HepG2 (cell line): ENCODE results near the gene VTN. TPM values are rescaled to one million over a fixed set of nuclear protein-coding genes. Genes with fewer than 3 reads are reported as not detected.

Source experiments
- ATF6 ChIP-seq: sonication (generic); formaldehyde crosslinking; conservative IDR thresholded peaks from 2 replicates; pipeline ENCODE4 v1.4.0; 2020; ENCODE audit warnings: missing genetic modification reagents
- CBX2 ChIP-seq, 2 experiments: fragments of 200-600 bp in 1 of 2; sonication (generic); formaldehyde crosslinking in 1 of 2; IDR thresholded peaks; 2 replicates each; pipeline versions ENCODE4 v1.7.0 to v1.8.1; 2018 to 2022; ENCODE audit warnings: low read depth in 2 of 2, low read length in 1 of 2, mild to moderate bottlenecking in 1 of 2, missing genetic modification reagents in 1 of 2
- HNRNPL ChIP-seq: fragments of 200-400 bp; formaldehyde crosslinking; IDR thresholded peaks from 2 replicates; pipeline ENCODE4 v1.6.1; 2017; ENCODE audit warnings: mild to moderate bottlenecking, low read depth, low read length
- NFAT5 ChIP-seq: sonication (generic); formaldehyde crosslinking; IDR thresholded peaks from 2 replicates; pipeline ENCODE4 v1.4.0; 2020; ENCODE audit warnings: missing genetic modification reagents
- RAD21 ChIP-seq: fragments of 450-650 bp; formaldehyde crosslinking; IDR thresholded peaks from 2 replicates; pipeline ENCODE4 v1.5.0; 2020; ENCODE audit warnings: mild to moderate bottlenecking
- RFX1 ChIP-seq: fragments of 450-650 bp; IDR thresholded peaks from 2 replicates; pipeline ENCODE4 v1.6.1; 2017
- RFXANK ChIP-seq: IDR thresholded peaks from 2 replicates; pipeline ENCODE4 v1.6.1; 2016
- SMYD3 ChIP-seq: sonication (generic); formaldehyde crosslinking; IDR thresholded peaks from 2 replicates; pipeline ENCODE4 v1.8.1; 2023; ENCODE audit warnings: mild to moderate bottlenecking, missing genetic modification reagents
- TAF15 ChIP-seq: fragments of 200-400 bp; formaldehyde crosslinking; IDR thresholded peaks from one replicate; pipeline ENCODE4 v1.6.1; 2018; ENCODE audit warnings: mild to moderate bottlenecking, low read depth, low read length; ENCODE audit not compliant: poor library complexity, severe bottlenecking
- ZEB1 ChIP-seq: IDR thresholded peaks from 2 replicates; pipeline ENCODE4 v1.6.1; 2012; ENCODE audit warnings: mild to moderate bottlenecking, low read depth, inconsistent platforms; ENCODE audit not compliant: insufficient replicate concordance
- ZNF446 ChIP-seq: sonication (generic); formaldehyde crosslinking; IDR thresholded peaks from 2 replicates; pipeline ENCODE4 v1.5.0; 2020; ENCODE audit warnings: mild to moderate bottlenecking, missing genetic modification reagents
- ZNF747 ChIP-seq: sonication (generic); formaldehyde crosslinking; IDR thresholded peaks from 2 replicates; pipeline ENCODE4 v1.8.1; 2023; ENCODE audit warnings: missing genetic modification reagents, mild to moderate bottlenecking, borderline replicate concordance
- polyA plus RNA-seq, 8 experiments: library from polyadenylated mRNA; depleted of rRNA in 3 of 8; stranded (reverse) in 7 of 8; unstranded in 1 of 8; fragments of >200 nt; fragmentation: Illumina TruSeq in 4 of 8; extraction: Trizol in 4 of 8; gene quantifications; 2 replicates each; pipeline versions ENCODE4 v1.2.1 to v1.2.3, GENCODE V29; 2011 to 2016; ENCODE audit warnings: low read depth in 4 of 8, missing spikeins in 1 of 8, mixed read lengths in 1 of 8; ENCODE audit not compliant: insufficient read depth in 1 of 8
- total RNA-seq, 5 experiments: library from RNA; depleted of rRNA; stranded (reverse); fragments of >200 nt; fragmentation: Illumina TruSeq; extraction: Trizol; gene quantifications; 2 replicates each; pipeline ENCODE4 v1.2.3, GENCODE V29; 2016; ENCODE audit warnings: low read depth in 1 of 5
- TF ChIP-seq, protein P1 (sequence below): sonication (generic); IDR thresholded peaks from 2 replicates; pipeline ENCODE4 v1.6.1; 2016; ENCODE audit warnings: low read depth, borderline replicate concordance
- TF ChIP-seq, protein P2 (sequence below): sonication (generic); formaldehyde crosslinking; IDR thresholded peaks from 2 replicates; pipeline ENCODE4 v1.8.0; 2022; ENCODE audit warnings: missing genetic modification reagents, low read depth, mild to moderate bottlenecking, borderline replicate concordance
- TF ChIP-seq, protein P3 (sequence below): IDR thresholded peaks from 2 replicates; pipeline ENCODE4 v1.4.0; 2020; ENCODE audit warnings: mild to moderate bottlenecking, missing genetic modification reagents
- TF ChIP-seq, protein P4 (sequence below): sonication (generic); formaldehyde crosslinking; IDR thresholded peaks from 2 replicates; pipeline ENCODE4 v1.8.1; 2023; ENCODE audit warnings: mild to moderate bottlenecking, missing genetic modification reagents

The VTN gene
- total and polyA plus RNA-seq, 2 of the 13 experiments (the other 11 are each of a cell fraction or from before 2014, with no cell fraction given): 108 to 131 TPM

GRCh38 chr17:28370744-28371103 lies 617 bp upstream of the VTN start (continued):
- TF ChIP-seq, protein P1, sequence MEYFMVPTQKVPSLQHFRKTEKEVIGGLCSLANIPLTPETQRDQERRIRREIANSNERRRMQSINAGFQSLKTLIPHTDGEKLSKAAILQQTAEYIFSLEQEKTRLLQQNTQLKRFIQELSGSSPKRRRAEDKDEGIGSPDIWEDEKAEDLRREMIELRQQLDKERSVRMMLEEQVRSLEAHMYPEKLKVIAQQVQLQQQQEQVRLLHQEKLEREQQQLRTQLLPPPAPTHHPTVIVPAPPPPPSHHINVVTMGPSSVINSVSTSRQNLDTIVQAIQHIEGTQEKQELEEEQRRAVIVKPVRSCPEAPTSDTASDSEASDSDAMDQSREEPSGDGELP: no peak
- TF ChIP-seq ATF6 (CRISPR knock-in tag) (no peak), RFX1 (no peak), TAF15 (no peak), ZNF747 (CRISPR knock-in tag) (no peak), ZNF446 (no peak), RAD21 (CRISPR knock-in tag) (no peak), SMYD3 (CRISPR knock-in tag) (no peak), RFXANK (no peak), ZEB1 (peak; percentile 63), NFAT5 (CRISPR knock-in tag) (no peak), HNRNPL (no peak), CBX2 (IDR thresholded peaks at IDR 0.05; ENCODE audit: low read depth, low read length) (no peak), CBX2 (CRISPR knock-in tag; IDR thresholded peaks at IDR 0.05; ENCODE audit: low read depth) (no peak)
- TF ChIP-seq, protein P2, sequence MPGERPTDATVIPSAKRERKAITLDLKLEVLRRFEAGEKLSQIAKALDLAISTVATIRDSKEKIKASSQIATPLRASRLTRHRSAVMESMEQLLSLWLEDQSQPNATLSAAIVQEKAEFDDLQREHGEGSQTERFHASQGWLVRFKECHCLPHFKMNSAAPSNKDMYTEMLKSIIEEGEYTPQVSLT: no peak
- TF ChIP-seq, protein P3, sequence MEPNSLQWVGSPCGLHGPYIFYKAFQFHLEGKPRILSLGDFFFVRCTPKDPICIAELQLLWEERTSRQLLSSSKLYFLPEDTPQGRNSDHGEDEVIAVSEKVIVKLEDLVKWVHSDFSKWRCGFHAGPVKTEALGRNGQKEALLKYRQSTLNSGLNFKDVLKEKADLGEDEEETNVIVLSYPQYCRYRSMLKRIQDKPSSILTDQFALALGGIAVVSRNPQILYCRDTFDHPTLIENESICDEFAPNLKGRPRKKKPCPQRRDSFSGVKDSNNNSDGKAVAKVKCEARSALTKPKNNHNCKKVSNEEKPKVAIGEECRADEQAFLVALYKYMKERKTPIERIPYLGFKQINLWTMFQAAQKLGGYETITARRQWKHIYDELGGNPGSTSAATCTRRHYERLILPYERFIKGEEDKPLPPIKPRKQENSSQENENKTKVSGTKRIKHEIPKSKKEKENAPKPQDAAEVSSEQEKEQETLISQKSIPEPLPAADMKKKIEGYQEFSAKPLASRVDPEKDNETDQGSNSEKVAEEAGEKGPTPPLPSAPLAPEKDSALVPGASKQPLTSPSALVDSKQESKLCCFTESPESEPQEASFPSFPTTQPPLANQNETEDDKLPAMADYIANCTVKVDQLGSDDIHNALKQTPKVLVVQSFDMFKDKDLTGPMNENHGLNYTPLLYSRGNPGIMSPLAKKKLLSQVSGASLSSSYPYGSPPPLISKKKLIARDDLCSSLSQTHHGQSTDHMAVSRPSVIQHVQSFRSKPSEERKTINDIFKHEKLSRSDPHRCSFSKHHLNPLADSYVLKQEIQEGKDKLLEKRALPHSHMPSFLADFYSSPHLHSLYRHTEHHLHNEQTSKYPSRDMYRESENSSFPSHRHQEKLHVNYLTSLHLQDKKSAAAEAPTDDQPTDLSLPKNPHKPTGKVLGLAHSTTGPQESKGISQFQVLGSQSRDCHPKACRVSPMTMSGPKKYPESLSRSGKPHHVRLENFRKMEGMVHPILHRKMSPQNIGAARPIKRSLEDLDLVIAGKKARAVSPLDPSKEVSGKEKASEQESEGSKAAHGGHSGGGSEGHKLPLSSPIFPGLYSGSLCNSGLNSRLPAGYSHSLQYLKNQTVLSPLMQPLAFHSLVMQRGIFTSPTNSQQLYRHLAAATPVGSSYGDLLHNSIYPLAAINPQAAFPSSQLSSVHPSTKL: no peak
- TF ChIP-seq, protein P4, sequence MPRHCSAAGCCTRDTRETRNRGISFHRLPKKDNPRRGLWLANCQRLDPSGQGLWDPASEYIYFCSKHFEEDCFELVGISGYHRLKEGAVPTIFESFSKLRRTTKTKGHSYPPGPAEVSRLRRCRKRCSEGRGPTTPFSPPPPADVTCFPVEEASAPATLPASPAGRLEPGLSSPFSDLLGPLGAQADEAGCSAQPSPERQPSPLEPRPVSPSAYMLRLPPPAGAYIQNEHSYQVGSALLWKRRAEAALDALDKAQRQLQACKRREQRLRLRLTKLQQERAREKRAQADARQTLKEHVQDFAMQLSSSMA (CRISPR knock-in tag): no peak
